SHP77 treated with DMSO at 0.1 percent for 48 hours (cell line): ENCODE data around the gene TAS2R50.
"Not testable (repeated sequence)": the region's sequence is repeated elsewhere in the genome, so short reads cannot be mapped to it uniquely, and the experiment has no call there.

ENCODE experiments used
- DNase-seq: peaks from one replicate; lab custom pipeline; 2025; lab: John Stamatoyannopoulos, UW

Gene TAS2R50, protein sequence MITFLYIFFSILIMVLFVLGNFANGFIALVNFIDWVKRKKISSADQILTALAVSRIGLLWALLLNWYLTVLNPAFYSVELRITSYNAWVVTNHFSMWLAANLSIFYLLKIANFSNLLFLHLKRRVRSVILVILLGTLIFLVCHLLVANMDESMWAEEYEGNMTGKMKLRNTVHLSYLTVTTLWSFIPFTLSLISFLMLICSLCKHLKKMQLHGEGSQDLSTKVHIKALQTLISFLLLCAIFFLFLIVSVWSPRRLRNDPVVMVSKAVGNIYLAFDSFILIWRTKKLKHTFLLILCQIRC

DNA sequence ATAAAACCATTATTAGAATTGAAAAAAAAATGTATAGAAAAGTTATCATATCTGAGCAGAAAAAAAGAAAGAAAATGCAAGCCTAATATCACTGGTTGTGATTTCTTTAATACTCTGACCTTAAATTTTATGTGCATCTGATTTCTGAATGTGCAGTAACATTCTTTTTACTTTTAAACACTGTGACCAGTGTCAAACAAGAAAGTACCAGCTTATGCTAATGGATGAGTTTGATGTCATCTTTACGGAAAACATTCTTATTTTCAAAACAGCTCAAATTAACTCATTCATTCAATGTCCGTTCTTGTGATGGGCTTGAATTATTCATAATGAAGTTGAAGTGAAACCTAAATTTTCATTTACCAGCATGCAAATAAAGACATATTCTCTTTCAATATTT, at the start of gene TAS2R50:
TSS of gene TAS2R50 (minus strand) at position 101 of the 400 bp plus-strand sequence. CDS start at position 49, 52 bp downstream.
- DNase-seq = no peak

GRCh38 chr12:11033959-11034358, 47.2 kb upstream of the TAS2R50 start:
- not testable (repeated sequence) for DNase-seq

DNA sequence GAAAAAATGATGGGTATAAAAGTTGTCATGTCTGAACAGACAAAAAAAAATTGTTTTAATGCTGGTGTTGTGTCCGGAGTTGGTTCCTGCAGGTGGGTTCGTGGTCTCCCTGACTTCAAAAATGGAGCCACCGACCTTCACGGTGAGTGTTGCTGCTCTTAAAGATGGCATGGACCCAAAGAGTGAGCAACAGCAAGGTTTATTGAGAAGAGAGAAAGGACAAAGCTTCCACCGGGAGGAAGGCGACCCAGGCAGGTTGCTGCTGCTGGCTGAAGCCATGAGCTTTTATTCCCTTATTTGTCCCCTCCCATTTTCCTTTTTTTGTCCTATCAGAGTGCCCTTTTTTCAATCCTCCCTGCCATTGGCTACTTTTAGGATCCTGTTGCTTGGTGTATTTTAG, 44.6 kb upstream of the TAS2R50 start, which contains the start of gene TAS2R31:
TSS of gene TAS2R31 (minus strand) at position 101 of the 400 bp plus-strand sequence. CDS start at position 29, 72 bp downstream.
- no peak for DNase-seq

GRCh38 chr12:11026118-11026517, 39.4 kb upstream of the TAS2R50 start:
- DNase-seq = no peak

GRCh38 chr12:11023387-11023786, 36.7 kb upstream of the TAS2R50 start:
- no peak for DNase-seq

DNA sequence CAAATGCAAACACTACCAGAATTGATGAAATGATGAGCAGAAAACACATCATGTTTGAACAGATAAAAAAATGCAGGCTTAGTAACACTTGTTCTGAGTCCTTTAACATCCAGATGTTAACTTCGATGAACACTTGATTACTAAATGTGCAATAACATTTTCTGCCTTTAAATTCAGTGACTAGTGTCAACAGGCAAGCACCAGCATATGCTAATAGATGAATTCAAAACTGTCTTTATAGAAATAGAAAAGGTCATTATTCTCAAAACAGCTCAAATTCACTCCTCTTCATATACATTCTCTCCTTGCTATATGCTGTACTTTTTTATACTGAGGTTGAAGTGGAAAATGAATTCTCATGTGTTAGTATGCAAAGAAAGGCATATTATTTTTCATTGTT, 35.8 kb upstream of the TAS2R50 start, which contains the start of gene TAS2R19:
TSS of gene TAS2R19 (minus strand) at position 101 of the 400 bp plus-strand sequence. CDS start at position 52, 49 bp downstream.
- DNase-seq = no peak

- no peak for DNase-seq
Measured at GRCh38 chr12:11016937-11017336, 30.2 kb upstream of the TAS2R50 start.

DNA sequence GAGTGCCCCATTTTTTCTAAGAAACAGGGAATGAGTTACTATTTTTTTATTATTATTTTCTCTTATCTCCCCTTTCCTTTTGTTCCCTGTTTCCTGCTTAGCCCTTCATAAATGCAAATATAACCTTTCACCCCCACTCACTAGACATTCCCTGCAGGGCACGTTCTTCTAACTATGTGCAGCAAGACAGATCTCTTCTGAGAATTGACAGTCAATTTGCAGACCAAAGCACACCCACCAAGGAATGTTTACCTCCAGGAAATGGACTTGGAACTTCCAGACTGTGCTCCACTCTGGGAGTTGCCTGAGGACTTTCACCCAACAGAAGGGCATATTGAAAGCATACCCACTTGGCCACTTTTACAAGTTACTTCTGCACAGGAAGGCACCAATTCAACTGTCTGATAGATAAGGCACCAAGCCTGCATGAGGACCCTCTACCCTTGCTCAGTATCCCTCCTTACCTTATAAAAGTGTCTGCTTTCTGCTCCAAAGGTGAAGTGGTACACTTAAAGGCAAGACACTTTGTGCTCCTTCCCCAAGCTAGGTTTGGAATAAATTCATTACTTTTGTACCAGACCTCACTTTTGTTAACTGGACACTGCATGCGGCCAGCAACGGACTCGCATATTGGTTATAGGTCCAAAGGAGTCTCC, 29.2 kb upstream of the TAS2R50 start:
- DNase-seq = no peak

DNA sequence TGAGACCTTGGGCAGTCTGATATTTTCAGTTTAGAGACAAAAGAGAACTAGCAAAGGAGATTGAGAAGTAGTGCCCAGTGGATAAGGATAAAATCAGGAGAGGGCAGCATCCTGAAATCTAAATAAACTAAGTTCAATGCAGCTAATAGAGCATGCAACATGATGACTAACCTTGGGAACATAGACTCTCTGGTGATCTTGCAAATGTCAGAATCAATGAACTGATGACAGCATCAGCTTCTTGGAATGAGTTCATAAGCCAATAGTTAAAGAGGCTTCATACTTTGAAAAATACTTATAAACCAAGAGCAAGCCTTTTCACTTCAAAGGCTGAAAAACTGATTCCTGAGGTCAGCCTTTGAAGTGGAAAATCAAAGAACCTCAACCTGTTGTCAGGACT, 27.5 kb upstream of the TAS2R50 start:
- no peak for DNase-seq

DNA sequence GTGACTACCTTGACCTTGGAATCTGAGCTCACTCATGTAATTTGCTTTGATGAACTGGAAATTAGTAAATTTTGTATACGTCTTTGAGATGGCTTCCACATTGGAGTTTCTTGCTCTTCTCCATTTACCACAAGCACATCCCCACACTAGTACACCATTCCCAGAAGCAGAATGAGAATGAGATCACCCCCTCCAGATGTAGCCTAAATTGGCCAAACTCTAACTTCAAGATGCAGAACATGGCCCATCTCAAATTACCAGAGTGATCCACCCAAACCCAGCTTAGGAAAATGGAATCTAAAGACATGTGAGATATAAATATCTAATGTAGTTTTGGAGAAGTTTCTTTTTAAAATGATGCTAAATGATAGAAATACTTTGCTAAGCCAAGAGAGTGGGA, 20.9 kb upstream of the TAS2R50 start:
- DNase-seq = no peak

DNA sequence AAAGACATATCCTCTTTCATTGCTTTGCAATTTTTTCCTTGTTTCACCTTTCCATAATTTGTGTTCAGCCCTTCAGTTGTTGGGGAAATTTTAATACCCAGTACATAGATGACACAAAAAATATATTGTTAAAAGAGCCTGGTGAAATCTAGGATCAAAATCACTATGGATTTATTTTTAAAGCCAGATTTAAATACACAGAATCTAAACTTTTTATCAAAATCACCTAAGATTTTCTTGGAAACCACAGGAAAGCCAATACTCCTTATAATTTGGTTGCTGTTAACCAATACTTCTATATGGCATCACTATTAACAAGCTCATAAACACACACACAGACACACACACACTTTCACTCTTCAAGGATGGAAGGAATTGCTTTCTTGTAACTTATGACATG, 11.5 kb upstream of the TAS2R50 start, which contains the start of gene TAS2R20:
TSS of gene TAS2R20 (minus strand) at position 101 of the 400 bp plus-strand sequence. CDS start 429 bp downstream, outside the sequence.
- DNase-seq = no peak

DNA sequence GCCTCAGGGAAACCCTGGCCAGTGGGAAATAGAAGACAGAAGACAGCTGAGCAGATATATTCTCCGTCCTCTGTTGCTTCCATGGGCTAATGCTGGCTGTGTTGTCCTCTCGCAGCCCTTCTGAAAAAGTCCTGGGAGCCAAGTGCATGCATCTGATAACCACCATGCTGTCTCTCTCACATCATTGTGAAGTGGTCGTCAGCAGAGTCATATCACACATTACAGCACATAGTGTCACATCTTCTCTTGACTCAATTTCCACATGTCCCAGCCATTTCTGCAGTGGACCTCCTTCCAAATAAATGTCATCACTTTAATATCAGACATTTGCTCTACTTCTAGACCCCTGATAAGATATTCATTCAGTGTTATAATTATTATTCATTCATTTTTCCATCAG, 7.6 kb upstream of the TAS2R50 start:
- DNase-seq = no peak

- DNase-seq = no peak
Measured at GRCh38 chr12:10989107-10989506, 2.4 kb upstream of the TAS2R50 start.

DNA sequence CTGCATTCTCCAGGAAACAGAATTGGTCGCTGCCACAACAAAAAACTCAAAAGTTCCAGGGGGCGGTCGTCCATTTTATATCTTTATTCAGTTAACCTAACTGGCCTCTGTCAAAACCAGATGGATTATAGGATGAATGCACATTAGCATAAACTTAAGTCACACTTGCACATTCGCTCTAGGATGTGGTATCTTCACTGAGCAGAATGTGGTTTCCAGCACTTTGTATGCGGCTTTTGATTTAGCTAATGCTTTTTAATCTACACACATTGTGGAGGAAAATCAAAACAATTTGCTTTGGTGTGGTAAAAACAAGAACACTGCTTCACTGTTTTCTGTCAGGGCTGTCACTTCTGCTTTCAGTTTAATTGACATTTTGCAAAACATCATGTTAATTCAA, 4.5 kb downstream of the TAS2R50 start:
- no peak for DNase-seq

- DNase-seq = no peak
Measured at GRCh38 chr12:10974965-10975364, 11.7 kb downstream of the TAS2R50 start.

GRCh38 chr12:10968765-10969456, 17.8 kb downstream of the TAS2R50 start:
- DNase-seq = no peak

- no peak for DNase-seq
Measured at GRCh38 chr12:10967409-10967808, 19.3 kb downstream of the TAS2R50 start.

DNA sequence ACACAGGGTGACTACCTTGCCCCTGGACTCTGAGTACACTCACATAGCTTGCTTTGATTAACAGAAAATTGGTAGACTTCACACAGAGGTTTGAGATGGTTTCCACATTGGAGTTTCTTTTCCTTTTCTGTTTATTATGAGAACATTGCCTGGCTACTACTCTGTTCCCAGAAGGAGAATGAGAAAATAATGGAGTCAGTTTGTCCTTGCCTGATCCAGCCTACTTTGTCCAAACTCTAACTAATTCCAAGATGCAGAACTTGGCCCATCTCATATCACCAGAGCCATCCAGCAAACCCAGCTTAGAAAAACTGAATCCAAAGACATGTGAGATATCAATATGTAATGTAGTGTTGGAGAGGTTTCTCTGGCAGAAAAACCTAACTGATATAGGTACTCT, 20.4 kb downstream of the TAS2R50 start:
- DNase-seq = no peak

- no peak for DNase-seq
Measured at GRCh38 chr12:10965476-10965875, 21.2 kb downstream of the TAS2R50 start.

DNA sequence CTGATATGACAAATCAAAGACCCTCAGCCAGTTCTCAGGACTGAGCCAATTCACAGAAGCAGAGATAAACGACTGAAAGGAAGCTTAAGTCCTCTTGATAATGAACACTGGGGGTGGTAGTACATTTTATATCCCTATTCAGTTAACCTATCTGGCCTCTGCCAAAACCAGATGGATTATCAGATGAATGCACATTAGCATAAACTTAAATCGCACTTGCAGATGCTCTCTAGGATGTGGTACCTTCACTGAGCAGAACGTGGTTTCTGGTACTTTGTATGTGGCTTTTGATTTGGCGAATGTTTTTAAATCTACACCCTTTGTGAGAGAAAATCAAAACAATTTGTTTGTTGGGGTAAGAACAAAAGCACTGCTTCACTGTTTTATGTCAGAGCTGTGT, 26.5 kb downstream of the TAS2R50 start:
- no peak for DNase-seq

DNA sequence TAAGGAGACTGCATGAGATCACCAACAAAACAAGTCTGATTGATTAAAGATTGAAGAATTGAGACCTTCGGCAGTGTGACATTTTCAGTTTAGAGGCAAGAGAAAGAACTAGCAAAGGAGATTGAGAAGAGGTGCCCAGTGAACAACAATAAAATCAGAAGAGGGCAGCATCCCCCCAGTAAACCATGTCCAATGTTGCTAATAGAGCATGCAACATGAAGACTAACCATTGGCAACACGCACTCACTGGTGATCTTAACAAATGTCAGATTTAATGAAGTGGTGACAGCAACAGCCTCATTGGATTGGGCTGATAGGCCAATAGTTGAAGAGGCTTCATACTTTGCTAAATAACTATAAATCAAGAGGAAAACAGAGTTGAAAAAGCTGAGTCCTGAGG, 26.9 kb downstream of the TAS2R50 start:
- DNase-seq = no peak

DNA sequence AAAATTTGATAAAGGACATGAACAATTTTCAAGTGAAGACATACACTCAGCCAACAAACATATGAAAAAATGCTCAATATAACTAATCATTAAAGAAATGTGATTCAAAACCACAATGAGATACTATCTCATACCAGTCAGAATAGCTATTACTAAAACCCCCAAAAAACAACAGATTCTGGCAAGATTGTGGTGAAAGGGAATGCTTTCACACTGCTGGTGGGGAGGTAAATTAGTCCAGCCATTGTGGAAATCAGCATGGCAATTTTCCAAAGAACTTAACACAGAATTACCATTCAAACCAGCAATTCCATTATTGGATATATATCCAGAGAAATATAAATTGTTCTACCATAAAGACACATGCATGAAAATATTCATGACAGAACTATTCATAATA, 29.0 kb downstream of the TAS2R50 start:
- no peak for DNase-seq

DNA sequence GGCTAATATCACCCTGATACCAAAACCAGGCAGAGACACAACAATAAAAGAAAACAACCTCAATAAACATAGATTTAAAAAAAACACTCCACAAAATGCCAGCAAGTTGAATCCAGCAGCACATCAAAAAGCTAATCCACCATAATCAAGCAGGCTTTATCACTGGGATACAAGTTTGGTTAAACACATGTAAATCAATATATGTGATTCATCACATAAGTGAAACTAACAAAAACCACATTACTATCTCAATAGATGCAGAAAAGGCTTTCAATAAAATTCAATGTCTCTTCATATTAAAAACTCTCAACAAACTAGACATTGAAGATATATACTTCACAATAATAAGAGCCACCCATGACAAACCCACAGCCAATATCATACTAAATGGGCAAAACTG, 30.6 kb downstream of the TAS2R50 start:
- DNase-seq = no peak
